H1 (cell line): ENCODE results near the gene HBS1L. TPM values are rescaled to one million over a fixed set of nuclear protein-coding genes. Genes with fewer than 3 reads are reported as not detected.

Experiments
- RFX5 ChIP-seq: IDR thresholded peaks from 2 replicates; pipeline ENCODE4 v1.6.1; 2011; ENCODE audit warnings: low read depth, low read length, improper control_type of control experiment, borderline replicate concordance
- polyA plus RNA-seq, 7 experiments: library from polyadenylated mRNA; depleted of rRNA in 3 of 7; stranded (reverse) in 5 of 7; unstranded in 2 of 7; fragments of >200 nt in 5 of 7; fragments of 200-250 nt in 2 of 7; gene quantifications; 1 replicate in 5 of 7; 2 replicates in 1 of 7; 4 replicates in 1 of 7; pipeline versions ENCODE4 v1.2.1 to v1.2.3, GENCODE V29; 2011 to 2013; ENCODE audit warnings: missing spikeins in 2 of 7, mixed read lengths in 2 of 7
- total RNA-seq: library from RNA; stranded (reverse); fragmentation: NEBNext Ultra II Directional; extraction: Animal tissue kit (Norgen Biotek cat#: 25700); gene quantifications from 2 replicates; pipeline ENCODE4 v1.2.1, GENCODE V29; 2021

Gene HBS1L
- total and polyA plus RNA-seq, 2 of the 8 experiments (the other 6 are each of a cell fraction or from before 2014, with no cell fraction given), result 28.1 to 97.1 TPM

DNA sequence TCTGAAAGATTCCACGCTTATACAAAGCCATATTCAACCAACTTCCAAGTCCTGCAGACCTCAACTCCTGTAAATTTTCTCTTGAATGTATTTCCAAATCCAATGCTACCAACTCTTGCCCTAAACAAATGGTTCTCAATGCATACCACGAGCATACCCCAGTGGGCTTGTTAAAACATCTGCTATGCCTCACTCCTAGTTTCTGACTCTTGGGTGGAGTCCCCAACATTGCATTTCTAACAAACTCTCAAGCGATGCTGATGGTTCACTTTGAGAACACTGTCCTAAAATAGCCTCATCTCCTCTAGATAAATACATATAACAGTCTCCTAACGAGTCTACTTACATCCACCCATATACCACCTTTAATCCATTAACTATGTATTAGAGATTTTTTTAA is 7.3 kb downstream of the HBS1L start (continued):
- no peak for TF ChIP-seq RFX5
